ENCODE data around the gene P2RY10. TPM values are rescaled to one million over a fixed set of nuclear protein-coding genes. Genes with fewer than 3 reads are reported as not detected.

P2RY10 gene
- total RNA-seq, 1 experiment from 2014 or later: not detected

DNA sequence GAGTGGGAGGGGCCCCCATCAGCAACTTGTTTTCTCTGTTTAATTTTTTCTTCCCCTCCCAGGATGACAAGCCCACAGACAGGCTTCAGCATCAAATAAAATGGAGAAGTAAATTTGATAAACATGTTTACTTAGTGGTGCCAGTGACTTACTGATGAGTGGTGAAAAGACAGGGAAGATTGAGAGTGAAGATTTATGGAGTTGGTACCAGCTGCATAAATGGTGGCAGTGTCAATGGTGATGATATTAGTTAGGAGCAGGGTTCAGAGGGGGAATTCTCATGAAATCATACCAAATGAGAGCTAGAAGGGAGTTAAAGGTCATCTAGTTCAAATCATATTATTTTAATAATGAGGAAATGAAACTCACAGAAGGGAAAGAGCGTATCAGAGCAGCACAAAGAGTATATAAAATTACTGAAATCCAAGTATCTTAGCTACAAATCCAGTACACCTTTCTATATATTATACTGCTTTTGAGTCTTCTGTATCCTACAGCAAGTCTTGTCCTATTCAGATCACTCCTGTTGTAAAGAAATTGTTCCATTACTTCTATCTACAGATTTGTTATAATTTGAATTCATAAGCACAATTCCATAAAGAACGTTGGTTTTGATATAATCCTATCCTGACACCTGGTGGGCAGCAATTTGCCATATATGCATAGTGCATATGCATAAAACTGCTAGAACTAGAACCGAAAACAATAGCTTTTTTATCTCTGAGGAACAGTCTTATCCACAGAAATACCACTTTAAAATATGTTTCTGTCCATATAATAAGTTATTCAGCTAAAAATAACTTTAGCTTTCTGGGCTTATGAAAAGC lies 5.0 kb downstream of the P2RY10 start:
- Mint-ChIP-seq H3K36me3 (ENCODE audit: insufficient read depth in 1 of 3, low read depth in 3 of 3) (no peaks in the 10 kb centered on the region; a peak in 1 of 7 replicates), H3K27me3 (ENCODE audit: low read depth) (no peaks in the 10 kb centered on the region), H3K9me3 (peaks cover 69 to 70% of the 10 kb centered on the region in 2 experiments), H3K27ac (no peak overlapping the region), H3K4me1 (peaks cover 3% of the 10 kb centered on the region in 2 experiments; a peak in 2 of 4 replicates), H3K4me3 (no peak overlapping the region)
- no peaks in the 10 kb centered on the region for H3K23me2 ChIP-seq (ENCODE audit: insufficient read length, low read depth, low read length, poor library complexity, severe bottlenecking)
- no peak overlapping the region for H3K56ac ChIP-seq (ENCODE audit: insufficient read length, low read depth, low read length)
- H3K9me3 ChIP-seq (ENCODE audit: control insufficient read depth, low read depth, low read length): peaks cover 37% of the 10 kb centered on the region
- H3K27me3 ChIP-seq (ENCODE audit: insufficient read depth, low read length): no peaks in the 10 kb centered on the region; the same call in 1 of the 2 replicates
- no peak overlapping the region for H3K23ac ChIP-seq (ENCODE audit: insufficient read length, low read depth, low read length)
- H3K9ac ChIP-seq (ENCODE audit: extremely low read depth, insufficient read length, low read length): no peak overlapping the region
- H3T11ph ChIP-seq (ENCODE audit: low read length): no peak overlapping the region
- no peak overlapping the region for H3K18ac ChIP-seq (ENCODE audit: insufficient read length, low read depth, low read length)
- no peak overlapping the region for H3K14ac ChIP-seq (ENCODE audit: insufficient read depth, low read length)
- H2BK5ac ChIP-seq (ENCODE audit: insufficient read length, low read length): no peak overlapping the region
- H3K4ac ChIP-seq (ENCODE audit: low read depth, low read length): no peak overlapping the region
- H4K8ac ChIP-seq (replicated peaks; ENCODE audit: insufficient read length, low read depth, low read length): no peak overlapping the region
- TF ChIP-seq, protein P1, sequence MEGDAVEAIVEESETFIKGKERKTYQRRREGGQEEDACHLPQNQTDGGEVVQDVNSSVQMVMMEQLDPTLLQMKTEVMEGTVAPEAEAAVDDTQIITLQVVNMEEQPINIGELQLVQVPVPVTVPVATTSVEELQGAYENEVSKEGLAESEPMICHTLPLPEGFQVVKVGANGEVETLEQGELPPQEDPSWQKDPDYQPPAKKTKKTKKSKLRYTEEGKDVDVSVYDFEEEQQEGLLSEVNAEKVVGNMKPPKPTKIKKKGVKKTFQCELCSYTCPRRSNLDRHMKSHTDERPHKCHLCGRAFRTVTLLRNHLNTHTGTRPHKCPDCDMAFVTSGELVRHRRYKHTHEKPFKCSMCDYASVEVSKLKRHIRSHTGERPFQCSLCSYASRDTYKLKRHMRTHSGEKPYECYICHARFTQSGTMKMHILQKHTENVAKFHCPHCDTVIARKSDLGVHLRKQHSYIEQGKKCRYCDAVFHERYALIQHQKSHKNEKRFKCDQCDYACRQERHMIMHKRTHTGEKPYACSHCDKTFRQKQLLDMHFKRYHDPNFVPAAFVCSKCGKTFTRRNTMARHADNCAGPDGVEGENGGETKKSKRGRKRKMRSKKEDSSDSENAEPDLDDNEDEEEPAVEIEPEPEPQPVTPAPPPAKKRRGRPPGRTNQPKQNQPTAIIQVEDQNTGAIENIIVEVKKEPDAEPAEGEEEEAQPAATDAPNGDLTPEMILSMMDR (conservative IDR thresholded peaks at IDR 0.05): no peak
- H2BK20ac ChIP-seq (ENCODE audit: low read depth, low read length, poor library complexity, severe bottlenecking): no peak overlapping the region
- no peak overlapping the region for H4K91ac ChIP-seq (ENCODE audit: insufficient read length, low read depth, low read length)
- DNase-seq: no peak
- H2BK120ac ChIP-seq (ENCODE audit: low read depth, low read length, poor library complexity, severe bottlenecking): no peak overlapping the region
- H3K4me2 ChIP-seq (ENCODE audit: insufficient read depth, insufficient read length, low read length): no peak overlapping the region
- no CpG with 5 or more reads among the region's 3 CpGs for WGBS (ENCODE audit: extremely low coverage, insufficient read length, low lambda C conversion rate)
- H3K79me2 ChIP-seq (ENCODE audit: insufficient read depth, low read length): no peaks in the 10 kb centered on the region
- no peaks in the 10 kb centered on the region for H4K20me1 ChIP-seq (ENCODE audit: control insufficient read depth, insufficient read depth, insufficient read length)
- H4K5ac ChIP-seq (ENCODE audit: insufficient read length, low read depth, low read length): no peak overlapping the region
- no peaks in the 10 kb centered on the region for H3K4me1 ChIP-seq (ENCODE audit: insufficient read depth, low read length)
- no peak overlapping the region for H2AK5ac ChIP-seq (ENCODE audit: insufficient read length, low read length)
- no peak overlapping the region for H2BK12ac ChIP-seq (ENCODE audit: insufficient read length, low read depth, low read length)
- H3K79me1 ChIP-seq (ENCODE audit: insufficient read depth, low read depth, low read length, poor library complexity, severe bottlenecking): no peaks in the 10 kb centered on the region
- no peak overlapping the region for H2AFZ ChIP-seq (ENCODE audit: low read length)
- H2BK15ac ChIP-seq (ENCODE audit: low read depth, low read length): no peak overlapping the region
- H3K27ac ChIP-seq (ENCODE audit: insufficient read length, low read depth, low read length): no peak overlapping the region

All from H9 (cell line).